GM18870 (cell line): ENCODE results near the gene FSD2.
"Not testable (repeated sequence)": the region's sequence is repeated elsewhere in the genome, so short reads cannot be mapped to it uniquely, and the experiment has no call there.

Experiments
- ATAC-seq: cut with Tn5 transposase; IDR thresholded peaks from one replicate; pipeline ENCODE4 v1.9.1; 2021; ENCODE audit warnings: moderate library complexity; ENCODE audit not compliant: unreplicated experiment

Gene FSD2

DNA sequence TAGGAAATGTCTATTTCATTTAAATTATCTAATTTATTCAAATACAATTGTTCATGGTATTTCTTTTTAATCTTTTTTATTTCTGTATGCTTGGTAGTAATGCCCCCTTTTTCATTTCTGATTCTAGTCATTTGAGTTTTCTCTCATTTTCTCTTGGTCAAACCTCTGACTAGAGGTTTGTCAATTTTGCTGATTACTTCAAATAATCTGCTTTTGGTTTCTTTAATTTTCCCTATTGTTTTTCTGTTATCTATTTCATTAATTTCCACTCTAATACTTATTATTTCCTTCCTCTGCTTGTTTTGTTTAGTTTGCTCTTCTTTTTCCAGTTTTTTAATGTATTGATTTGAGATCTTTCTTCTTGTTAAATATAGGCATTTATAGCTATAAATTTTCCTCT lies 12.1 kb downstream of the FSD2 start:
- ATAC-seq: no peak

DNA sequence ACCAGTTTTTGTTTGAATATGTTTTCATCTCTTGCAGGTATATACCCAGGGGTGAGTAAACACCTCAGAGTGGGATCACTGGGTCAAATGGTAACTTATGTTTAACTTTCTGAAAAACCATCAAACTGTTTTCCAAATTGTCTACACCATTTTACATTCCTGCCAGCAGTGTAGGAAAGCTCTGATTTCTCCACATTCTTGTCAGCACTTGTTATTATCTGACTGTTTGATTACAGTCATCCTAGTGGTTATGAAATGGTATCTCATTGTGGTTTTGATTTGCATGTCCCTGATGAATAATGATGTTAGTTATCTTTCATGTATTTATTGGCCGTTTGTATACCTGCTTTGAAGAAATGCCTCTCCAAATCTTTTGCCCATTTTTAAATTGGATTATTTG lies 13.8 kb downstream of the FSD2 start:
- no peak for ATAC-seq

DNA sequence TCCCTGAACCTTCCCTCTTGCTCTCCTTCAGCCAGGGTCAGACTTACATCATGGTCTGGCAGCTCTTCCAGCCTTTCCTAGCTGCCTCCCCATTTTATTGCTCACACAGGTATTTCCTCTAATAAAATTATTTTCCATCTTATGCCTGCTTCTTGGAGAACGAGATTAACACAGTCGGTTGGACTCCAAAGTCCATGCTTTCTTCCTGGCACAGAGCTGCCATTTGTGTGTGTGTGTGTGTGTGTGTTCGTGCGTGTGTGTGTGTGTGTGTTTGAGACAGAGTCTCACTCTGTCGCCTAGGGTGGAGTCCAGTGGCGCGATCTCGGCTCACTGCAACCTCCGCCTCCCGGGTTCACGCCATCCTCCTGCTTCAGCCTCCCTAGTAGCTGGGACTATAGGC lies 15.5 kb downstream of the FSD2 start:
- no peak for ATAC-seq

DNA sequence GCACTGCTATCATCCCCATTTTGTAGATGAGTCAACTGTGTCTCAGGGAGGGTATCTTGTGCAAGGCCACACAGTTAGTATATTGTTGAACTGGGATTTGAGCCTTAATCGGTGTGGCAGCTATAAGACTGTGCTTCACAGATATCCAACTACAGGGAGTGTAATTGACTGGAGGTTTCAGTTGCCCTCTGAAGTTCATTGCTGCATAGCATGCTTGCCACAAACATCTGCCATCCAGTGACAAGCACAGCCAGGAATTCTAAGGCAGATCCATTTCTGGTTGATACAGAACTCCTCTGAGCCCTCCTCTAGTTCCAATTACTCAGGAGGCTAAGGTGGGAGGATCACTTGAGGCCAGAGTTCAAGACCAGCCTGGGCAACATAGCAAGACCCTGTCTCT lies 16.4 kb downstream of the FSD2 start:
- no peak for ATAC-seq

DNA sequence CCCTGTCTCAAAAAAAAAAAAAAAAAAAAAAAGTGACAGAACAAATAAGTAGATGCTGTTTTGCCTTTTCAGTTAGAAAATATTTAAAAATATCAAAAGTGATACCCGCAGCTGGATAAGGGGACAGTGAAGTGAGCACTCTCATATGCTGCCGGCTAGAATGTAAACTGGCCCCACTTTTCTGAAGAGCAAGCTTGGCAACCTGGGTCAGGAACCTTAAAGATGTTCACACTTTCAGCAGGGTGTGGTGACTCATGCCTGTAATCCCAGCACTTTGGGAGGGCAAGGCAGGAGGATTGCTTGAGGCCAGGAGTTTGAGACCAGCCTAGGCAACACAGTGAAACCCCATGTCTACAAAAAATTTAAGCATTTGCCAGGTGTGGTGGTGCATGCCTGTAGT lies 17.4 kb downstream of the FSD2 start:
- ATAC-seq: no peak

DNA sequence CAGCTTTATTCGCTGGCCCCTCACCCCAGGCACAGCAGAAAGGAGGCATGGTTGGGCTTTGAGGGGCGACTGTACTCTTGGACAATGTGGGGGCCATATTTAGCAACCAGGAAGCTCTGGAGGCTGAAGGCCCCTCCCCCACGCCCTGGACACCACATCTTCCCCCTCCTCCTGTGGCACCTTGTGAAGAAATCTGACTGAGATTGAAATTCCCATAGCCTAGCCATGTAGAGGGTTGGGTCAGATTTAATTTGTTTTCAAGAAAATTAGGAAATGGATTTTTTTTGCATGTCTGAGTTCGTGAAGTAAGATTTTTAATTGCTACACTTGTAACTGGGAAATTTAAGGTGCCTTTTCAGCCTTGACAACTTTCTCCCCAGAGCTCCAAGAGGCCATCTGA lies 24.5 kb downstream of the FSD2 start:
- ATAC-seq: no peak

DNA sequence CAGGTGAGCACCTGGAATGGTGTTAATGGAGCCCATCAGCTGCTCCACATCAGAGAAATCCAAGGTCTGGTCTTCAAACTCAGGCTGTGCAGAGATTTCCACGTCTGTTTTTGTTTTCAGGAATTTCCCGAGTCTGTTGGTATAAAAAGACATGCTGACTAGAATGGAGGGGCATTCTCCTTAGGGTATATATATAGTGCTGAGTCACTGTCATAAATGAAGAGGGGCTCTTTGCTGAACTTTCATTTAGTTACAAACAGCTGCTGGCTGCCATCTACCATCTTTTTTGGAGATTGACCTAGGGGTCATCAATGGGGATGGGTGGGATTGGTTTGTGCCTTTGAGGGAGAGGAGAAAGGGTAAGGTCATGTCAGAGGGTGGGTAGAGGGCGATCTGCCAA lies 27.1 kb downstream of the FSD2 start:
- no peak for ATAC-seq

DNA sequence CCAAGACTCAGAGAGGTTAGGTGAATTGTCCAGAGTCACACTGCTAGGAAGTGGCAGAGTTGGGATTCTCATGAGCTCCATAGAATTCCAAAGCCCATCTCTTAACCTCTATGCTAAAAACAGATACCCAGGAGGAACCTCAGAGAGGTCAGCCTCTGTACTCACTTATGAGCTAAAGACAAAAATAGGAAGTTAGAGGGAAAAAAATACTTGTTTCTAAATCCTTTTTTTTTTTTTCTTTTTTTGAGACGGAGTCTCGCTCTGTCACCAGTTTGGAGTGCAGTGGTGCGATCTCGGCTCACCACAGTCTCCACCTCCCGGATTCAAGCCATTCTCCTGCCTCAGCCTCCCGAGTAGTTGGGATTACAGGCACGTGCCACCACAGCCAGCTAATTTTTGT lies 31.4 kb downstream of the FSD2 start:
- ATAC-seq: no peak

DNA sequence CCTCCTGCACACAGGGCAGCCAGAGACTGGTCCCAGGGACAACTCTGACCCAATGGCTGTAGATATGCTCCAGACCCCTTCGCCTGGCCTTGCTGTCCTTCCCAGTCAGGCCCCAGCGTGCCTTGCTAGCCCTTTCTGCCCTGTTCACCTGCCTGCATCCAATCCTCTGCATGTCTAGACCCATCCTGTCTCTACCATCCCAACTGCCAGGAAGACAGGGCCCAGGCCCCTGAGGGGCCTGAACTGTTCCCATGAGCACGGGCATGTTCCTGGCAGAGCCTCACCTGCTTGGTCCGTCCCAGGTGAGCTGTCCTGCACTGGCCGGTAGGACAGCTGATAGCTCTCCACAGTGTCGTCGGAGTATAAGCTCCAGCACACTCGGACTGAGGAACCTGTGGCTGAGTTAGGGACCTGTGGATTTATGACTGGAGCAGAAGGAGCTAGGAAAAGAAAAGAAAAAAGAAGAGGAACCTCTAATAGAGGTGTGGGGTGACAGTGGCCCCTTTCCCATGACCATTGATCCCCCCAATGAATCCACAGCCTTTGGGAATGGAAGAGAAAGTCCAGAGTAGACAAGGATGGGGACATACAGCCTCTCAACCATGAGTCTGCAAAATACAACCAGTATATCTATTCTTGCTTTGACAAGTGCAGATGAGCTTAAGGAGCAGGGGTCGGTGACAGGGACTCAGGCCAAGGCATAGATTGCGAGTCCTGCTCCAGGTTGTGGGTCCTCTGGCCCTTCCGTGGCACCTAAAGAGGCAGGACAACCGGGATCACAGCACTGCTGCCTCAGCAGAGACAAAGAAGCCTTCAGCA lies 33.9 kb downstream of the FSD2 start:
- ATAC-seq: no peak

DNA sequence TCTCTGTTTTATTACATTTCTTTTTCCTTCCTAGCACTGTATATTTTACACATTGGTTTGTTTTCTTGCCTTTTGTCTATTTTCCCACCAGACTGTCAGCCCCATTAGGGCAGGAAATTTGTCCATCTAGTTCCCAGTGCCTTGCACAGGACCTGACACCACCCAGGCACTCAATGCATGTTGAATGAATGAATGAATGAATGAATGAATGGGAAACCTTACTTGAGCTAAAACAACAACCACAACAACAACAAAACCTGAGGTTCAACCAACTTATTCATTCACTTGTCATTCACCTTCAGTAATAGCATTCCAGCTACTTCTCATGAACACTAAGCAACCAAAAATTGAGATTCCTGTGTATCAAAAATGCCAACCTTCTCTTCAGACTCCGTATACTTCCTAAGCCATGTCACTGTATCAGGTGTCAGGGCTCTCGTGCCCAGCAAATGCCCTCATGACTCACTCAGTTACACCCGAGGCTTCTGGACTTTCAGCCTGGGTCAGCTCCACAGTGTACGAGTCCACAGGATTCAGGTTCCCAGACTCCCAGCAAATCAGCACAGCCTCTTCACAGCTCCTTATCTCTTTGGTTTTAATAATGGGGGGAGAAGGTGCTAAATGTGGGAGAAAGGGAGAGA lies 37.3 kb downstream of the FSD2 start:
- ATAC-seq: no peak

DNA sequence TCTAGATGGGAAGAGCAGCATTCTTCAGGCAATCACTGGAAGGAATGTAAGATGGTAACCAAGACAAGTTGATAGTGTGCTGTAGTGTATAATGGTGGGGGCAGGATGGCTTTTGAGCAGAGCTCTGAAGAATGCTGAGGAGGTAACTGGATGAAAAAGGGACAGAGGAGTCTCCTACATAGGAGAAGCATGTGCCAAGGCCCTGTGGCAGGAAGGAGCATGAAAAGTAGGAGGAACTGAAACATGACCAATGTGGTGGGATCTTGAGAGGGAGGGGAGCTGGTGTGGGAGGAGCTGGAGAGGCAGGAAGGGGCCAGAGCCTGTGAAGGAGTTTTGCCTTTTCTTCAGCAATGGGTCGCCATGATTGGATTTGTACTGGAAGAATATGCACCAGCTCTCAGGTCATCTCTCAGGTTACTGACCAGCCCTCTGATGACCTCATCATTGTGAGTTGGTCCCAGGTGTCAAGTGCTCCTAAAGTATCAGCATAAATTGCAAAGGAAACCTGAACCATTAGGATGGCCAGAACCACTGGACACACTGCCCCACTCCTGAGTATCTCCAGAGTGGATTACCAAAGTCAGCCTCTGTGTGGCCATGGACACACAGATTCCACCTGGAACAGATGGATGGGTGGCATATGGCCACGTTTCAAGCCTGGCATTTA lies 38.6 kb downstream of the FSD2 start:
- no peak for ATAC-seq

DNA sequence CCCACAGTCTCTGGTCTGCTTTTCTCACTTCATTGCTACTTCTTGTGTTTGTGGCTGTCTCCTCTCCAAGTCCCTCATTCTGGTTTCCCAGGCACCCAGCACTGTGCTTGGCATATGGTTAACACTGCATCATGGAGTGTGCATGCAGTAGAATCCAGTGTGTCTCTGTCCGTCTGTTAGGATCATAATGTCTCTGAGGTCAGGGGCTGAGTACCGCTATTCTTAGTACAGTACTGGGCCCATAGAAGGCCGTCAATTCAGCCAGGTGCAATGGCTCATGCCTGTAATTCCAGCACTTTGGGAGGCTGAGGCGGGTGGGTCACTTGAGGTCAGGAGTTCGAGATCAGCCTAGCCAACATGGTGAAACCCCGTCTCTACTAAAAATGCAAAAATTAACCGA lies 39.7 kb downstream of the FSD2 start:
- ATAC-seq: not testable (repeated sequence)

DNA sequence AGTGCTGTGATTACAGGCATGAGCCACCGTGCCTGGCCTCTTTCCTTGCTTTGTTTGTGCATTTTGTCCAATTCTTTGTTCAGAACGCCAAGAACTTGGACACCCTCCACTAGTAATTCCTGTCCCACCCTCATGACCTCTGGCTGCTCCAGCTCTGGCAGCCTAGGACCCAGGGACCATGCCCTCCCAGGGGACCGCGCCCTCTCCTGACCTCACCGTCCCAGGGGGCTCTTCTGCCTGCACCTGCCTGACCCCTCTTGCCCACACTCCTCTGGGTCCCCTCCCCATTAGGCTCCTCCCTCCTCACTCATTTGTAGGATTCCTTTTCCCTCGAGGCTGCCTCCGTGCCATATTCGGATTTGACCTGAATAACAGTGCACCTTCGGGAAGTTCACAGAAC lies 41.1 kb downstream of the FSD2 start:
- no peak for ATAC-seq

DNA sequence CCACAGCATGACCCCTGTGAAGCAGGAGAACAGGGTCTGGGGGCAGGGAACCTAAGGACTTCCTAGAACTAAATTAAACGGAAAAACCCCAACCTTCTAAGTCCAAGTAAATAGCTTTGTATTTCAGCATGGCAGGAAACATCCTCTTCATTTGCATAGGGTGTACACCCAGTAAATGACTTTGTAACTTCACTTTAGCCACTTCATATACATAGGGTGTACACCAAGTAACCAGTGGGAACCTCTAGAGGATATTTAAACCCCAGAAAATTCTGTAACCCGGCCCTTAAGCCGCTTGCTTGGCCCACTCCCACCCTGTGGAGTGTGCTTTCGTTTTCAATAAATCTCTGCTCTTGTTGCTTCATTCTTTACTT lies 41.8 kb downstream of the FSD2 start:
- no peak for ATAC-seq

DNA sequence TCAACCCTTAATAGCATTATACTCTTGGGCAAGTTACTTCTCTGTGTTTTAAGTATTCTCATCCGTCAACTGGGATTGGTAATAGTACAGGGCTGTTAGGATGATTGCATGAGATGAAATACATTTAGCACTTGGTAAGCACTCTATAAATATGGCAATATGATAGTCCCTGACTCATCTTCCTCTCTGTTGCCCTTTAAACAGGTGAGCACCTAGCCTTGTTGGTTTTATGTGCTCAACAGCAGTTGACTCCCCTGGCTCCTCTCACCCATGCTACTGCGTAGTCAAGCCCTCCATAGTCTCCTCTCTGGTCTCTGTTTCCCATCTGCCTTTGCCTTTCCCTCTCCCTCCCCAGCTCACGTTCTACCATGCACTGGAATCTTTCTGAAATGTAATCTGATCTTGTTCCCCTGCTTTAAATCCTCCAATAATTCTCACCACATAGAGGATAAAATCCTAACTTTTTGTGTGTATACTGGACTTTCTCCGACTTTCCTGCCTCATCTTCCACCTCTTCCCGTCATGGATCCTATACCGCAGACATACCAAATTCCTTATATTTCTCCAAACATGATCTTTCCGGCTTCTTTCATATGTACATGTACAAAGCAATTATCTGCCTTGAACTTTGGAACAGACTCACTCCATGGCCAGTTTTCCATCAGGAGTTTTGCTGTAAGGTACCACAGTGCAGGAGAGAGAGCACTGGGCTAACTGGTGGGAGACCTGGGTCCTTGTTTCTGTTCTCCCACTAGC lies 42.3 kb downstream of the FSD2 start:
- no peak for ATAC-seq

DNA sequence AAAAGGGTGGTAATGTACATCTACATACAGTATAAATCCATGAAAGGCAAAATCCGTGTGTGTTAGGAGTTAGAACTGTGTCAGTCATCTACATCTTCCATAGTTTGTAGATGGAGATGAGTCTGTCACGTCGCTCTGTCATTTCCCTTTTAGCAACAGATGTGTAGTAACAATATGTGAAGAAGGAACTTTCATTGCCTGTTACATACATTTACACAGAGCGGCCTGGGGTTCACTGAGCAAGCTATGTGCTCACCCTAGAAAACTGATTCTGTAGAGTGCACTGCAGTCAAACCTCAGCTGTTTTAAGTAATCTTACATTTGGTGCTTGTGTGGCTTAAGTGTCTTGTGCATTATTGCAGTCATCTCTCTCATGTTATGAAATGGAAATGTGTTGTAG lies 54.6 kb downstream of the FSD2 start:
- no peak for ATAC-seq

DNA sequence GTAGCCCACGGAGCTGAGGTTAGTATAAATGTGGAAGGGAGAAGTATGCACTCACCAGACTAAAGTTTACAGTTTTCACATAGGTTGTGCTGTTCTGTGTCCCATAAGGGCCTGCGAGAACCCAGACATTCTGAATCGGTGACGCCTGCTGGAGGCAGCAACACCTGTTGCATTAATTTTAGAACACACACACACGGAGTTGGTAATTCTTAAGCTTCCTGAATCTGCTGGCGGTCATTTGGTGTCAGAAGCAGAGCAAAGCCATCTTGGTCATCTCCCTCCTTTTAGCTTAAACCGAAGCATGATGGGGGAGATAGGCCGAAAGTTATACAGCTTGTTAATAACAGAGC lies 55.1 kb downstream of the FSD2 start:
- peak; percentile 14 for ATAC-seq

DNA sequence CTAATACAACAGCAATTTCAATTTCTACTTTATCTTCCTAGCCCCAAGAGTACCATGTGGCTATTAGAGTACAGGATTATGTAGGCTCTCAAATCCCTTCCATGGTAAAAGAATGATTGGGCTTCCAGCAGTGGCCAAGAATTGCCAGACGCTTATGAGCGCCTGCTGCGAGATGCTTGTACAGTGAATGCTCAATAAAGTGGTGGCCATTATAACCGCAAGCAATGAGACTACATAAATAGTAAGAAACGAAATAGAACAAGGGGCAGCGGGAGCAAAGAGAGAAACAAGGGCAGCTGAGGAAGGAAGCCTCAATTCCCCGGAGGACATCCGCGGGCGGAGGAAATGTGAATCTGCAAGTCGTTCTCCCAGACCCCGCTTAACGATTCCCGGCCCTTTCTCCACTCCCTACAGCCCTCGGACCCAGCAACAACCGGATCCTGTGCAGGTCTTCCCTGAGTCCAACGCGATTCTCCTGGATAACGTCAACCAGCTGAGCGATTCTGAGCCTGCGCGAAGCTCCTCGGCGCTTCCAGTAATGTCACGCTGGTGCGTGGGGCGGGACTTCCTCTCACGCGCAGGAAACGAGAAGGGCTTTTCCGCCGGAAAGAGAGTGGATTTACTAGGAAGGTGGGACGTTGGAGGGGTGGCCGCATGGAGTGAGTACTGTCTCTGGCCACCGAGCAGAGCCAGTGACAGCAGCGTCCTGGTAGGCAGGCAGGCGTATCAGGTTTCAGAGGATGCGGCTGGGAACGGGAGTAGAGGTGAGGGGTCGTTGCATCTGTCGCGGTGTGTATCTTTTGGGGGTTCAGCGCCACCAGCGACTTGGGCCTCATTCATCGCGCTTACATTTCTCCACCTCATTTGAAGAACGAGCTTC lies 55.7 kb downstream of the FSD2 start:
- peak; percentile 88 for ATAC-seq

DNA sequence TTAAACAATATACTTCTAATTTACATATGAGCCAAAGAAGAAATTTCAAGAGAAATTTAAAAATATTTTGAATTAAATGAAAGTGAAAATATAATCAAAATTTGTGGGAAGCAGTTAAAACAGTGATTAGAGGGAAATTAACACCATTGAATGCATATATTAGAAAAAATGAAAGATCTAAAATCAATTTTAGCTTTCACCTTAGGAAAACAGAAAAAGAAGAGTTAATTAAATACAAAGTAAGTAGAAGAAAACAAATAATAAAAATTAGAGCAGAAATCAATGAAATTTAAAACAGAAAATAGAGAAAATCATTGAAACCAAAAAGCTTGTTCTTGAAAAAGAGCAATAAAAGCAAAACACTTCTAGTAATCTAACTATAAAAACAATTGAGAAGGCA lies 57.6 kb downstream of the FSD2 start:
- no peak for ATAC-seq

DNA sequence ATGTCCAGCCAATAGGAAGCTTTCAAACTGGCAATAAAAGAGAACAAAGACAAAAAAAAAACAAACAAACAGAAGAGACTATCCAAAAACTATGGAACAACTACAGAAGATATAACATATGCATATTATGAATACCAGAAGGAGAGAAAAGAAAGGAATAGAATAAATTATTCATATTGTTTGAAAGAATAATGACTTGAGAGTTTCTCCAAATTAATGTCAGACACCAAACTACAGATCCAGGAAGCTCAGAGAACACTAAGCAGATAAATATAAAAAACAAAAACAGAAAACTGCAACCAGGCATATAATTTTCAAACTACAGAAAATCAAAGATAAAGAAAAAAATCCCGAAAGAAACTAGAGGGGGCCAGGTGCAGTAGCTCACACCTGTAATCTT lies 62.1 kb downstream of the FSD2 start:
- no peak for ATAC-seq

DNA sequence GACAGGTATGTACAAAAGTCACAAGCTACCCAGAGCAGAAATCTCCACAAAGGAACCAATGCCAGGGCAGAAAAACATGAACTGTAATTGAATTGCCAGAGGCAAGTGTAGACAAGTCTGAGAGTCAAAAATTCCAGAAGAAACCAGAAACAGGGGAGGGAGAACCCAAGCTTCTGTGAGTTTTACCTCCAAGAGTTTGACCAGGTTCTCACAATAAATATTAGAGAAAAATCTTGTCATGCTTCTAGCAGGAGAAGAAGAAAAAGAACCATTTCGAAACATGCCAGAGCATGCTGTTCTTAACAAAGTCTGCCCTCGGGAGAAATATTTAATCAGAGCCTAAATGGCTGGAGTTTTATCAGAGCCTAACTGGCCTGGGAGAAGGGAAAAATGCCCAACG lies 63.7 kb downstream of the FSD2 start:
- no peak for ATAC-seq
